Measurements from ENCODE around the gene RAB27B.
"Not testable (repeated sequence)": the region's sequence is repeated elsewhere in the genome, so short reads cannot be mapped to it uniquely, and the experiment has no call there.

Gene RAB27B

GRCh38 chr18:54820785-54821275 is 7.4 kb upstream of the RAB27B start:
- FAIRE-seq = not testable (repeated sequence)

GRCh38 chr18:54822872-54823845 is 5.1 kb upstream of the RAB27B start:
- no peak for FAIRE-seq

GRCh38 chr18:54824761-54825160 is 3.5 kb upstream of the RAB27B start:
- no peak for FAIRE-seq

GRCh38 chr18:54825601-54826344 is 2.5 kb upstream of the RAB27B start:
- FAIRE-seq = no peak

GRCh38 chr18:54828986-54829385 is 709 bp downstream of the RAB27B start:
- no peak for FAIRE-seq

GRCh38 chr18:54829856-54830255 is 1.6 kb downstream of the RAB27B start:
- FAIRE-seq = no peak

- no peak for FAIRE-seq
Observed at GRCh38 chr18:54830260-54830659, 2.0 kb downstream of the RAB27B start.

GRCh38 chr18:54830866-54831265 is 2.6 kb downstream of the RAB27B start:
- FAIRE-seq = no peak

GRCh38 chr18:54835944-54836343 is 7.7 kb downstream of the RAB27B start:
- no peak for FAIRE-seq

- FAIRE-seq = no peak
Observed at GRCh38 chr18:54843314-54843713, 15.0 kb downstream of the RAB27B start.

GRCh38 chr18:54845787-54846186 is 17.5 kb downstream of the RAB27B start:
- no peak for FAIRE-seq

- FAIRE-seq = no peak
Observed at GRCh38 chr18:54848121-54848520, 19.8 kb downstream of the RAB27B start.

- no peak for FAIRE-seq
Observed at GRCh38 chr18:54849683-54850082, 21.4 kb downstream of the RAB27B start.

GRCh38 chr18:54850598-54850997 is 22.3 kb downstream of the RAB27B start:
- no peak for FAIRE-seq

GRCh38 chr18:54852780-54853675 is 24.8 kb downstream of the RAB27B start:
- no peak for FAIRE-seq

GRCh38 chr18:54855050-54855449 is 26.8 kb downstream of the RAB27B start:
- FAIRE-seq = not testable (repeated sequence)

- no peak for FAIRE-seq
Observed at GRCh38 chr18:54856105-54856646, 27.9 kb downstream of the RAB27B start.

- FAIRE-seq = no peak
Observed at GRCh38 chr18:54857499-54857898, 29.2 kb downstream of the RAB27B start.

- no peak for FAIRE-seq
Observed at GRCh38 chr18:54859667-54860421, 31.6 kb downstream of the RAB27B start.

- no peak for FAIRE-seq
Observed at GRCh38 chr18:54860941-54861340, 32.7 kb downstream of the RAB27B start.

- FAIRE-seq = no peak
Observed at GRCh38 chr18:54867131-54867530, 38.9 kb downstream of the RAB27B start.

GRCh38 chr18:54871231-54871630 is 43.0 kb downstream of the RAB27B start:
- FAIRE-seq = no peak

Data from TTC549 (cell line).